RWPE2 (cell line): ENCODE data around the gene NCMAP.

Experiments used
- ATAC-seq: fragments of 200-7000 bp; cut with Tn5 transposase; 3 replicates; pipeline ENCODE4 v1.9.1; 2021; ENCODE audit warnings: low read depth
- DNase-seq: peaks from one replicate; pipeline ENCODE4 v3.0.0-alpha.2; 2020; ENCODE audit warnings: low spot score
- H3K27ac ChIP-seq: fragments of 450-650 bp; 2 replicates; pipeline ENCODE4 v1.5.1; 2017; ENCODE audit warnings: mild to moderate bottlenecking; ENCODE audit not compliant: poor library complexity, severe bottlenecking
- H3K27me3 ChIP-seq: fragments of 250-450 bp; sonication (Bioruptor Pico); 2 replicates; pipeline ENCODE4 v1.5.1; 2021; ENCODE audit warnings: mild to moderate bottlenecking, moderate library complexity; ENCODE audit not compliant: insufficient read depth, poor library complexity, severe bottlenecking
- H3K36me3 ChIP-seq: fragments of 250-450 bp; sonication (Bioruptor Pico); 2 replicates; pipeline ENCODE4 v1.5.1; 2020; ENCODE audit warnings: low read depth, mild to moderate bottlenecking, moderate library complexity
- H3K4me1 ChIP-seq: fragments of 250-450 bp; sonication (Bioruptor Pico); 2 replicates; pipeline ENCODE4 v1.5.1; 2021; ENCODE audit warnings: mild to moderate bottlenecking, moderate library complexity; ENCODE audit not compliant: insufficient read depth, poor library complexity, severe bottlenecking
- H3K4me3 ChIP-seq: fragments of 250-450 bp; sonication (Bioruptor Pico); 2 replicates; pipeline ENCODE4 v1.5.1; 2021; ENCODE audit warnings: mild to moderate bottlenecking, moderate library complexity; ENCODE audit not compliant: severe bottlenecking
- H3K9me3 ChIP-seq: fragments of 250-450 bp; sonication (Bioruptor Pico); 2 replicates; pipeline ENCODE4 v1.5.1; 2021; ENCODE audit warnings: mild to moderate bottlenecking, moderate library complexity; ENCODE audit not compliant: severe bottlenecking
- TF ChIP-seq, protein P1 (sequence below): fragments of 450-650 bp; IDR thresholded peaks from one replicate; pipeline ENCODE4 v1.5.1; 2017; ENCODE audit warnings: mild to moderate bottlenecking, moderate library complexity; ENCODE audit not compliant: poor library complexity, severe bottlenecking

The NCMAP gene

GRCh38 chr1:24620678-24621077 is 64.8 kb downstream of the NCMAP start:
- Histone ChIP-seq H3K4me3 (no peak overlapping the region), H3K36me3 (no peaks in the 10 kb centered on the region), H3K9me3 (no peaks in the 10 kb centered on the region), H3K4me1 (no peaks in the 10 kb centered on the region), H3K27ac (no peak overlapping the region), H3K27me3 (no peaks in the 10 kb centered on the region)
- DNase-seq (no peak), ATAC-seq (no peak)
- TF ChIP-seq, protein P1, sequence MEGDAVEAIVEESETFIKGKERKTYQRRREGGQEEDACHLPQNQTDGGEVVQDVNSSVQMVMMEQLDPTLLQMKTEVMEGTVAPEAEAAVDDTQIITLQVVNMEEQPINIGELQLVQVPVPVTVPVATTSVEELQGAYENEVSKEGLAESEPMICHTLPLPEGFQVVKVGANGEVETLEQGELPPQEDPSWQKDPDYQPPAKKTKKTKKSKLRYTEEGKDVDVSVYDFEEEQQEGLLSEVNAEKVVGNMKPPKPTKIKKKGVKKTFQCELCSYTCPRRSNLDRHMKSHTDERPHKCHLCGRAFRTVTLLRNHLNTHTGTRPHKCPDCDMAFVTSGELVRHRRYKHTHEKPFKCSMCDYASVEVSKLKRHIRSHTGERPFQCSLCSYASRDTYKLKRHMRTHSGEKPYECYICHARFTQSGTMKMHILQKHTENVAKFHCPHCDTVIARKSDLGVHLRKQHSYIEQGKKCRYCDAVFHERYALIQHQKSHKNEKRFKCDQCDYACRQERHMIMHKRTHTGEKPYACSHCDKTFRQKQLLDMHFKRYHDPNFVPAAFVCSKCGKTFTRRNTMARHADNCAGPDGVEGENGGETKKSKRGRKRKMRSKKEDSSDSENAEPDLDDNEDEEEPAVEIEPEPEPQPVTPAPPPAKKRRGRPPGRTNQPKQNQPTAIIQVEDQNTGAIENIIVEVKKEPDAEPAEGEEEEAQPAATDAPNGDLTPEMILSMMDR = no peak

- ATAC-seq = no peak
These were observed 65.2 kb downstream of the NCMAP start for GRCh38 chr1:24621121-24621520.

DNA sequence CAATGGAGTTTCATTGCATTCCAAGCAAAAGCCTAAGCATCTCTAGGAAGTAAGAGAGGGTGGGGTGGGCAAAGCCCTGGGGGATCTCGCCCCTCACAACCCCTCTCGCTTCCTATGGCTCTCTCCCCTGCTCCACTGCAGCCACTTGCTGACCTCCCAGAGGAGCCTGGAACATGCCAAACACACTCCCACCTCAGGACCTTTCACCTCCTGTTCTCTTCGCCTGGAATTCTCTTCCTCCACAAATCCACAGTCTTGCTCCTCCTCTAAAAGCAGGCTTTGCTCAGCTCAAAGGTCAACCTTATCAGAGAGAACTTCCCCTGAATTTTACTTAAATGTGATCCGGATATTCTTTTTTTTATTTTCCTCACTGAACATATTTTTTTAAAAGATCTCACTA is 66.3 kb downstream of the NCMAP start:
- Histone ChIP-seq H3K27ac (no peak overlapping the region), H3K36me3 (no peaks in the 10 kb centered on the region), H3K9me3 (no peaks in the 10 kb centered on the region), H3K27me3 (no peaks in the 10 kb centered on the region), H3K4me1 (no peaks in the 10 kb centered on the region), H3K4me3 (no peak overlapping the region)
- TF ChIP-seq, protein P1 = no peak
- DNase-seq (no peak), ATAC-seq (no peak)

More at GRCh38 chr1:24621121-24621520, 65.2 kb downstream of the NCMAP start:
- no peak overlapping the region for H3K4me3 ChIP-seq
- no peak for DNase-seq
- no peaks in the 10 kb centered on the region for H3K36me3 ChIP-seq
- H3K4me1 ChIP-seq = no peaks in the 10 kb centered on the region
- TF ChIP-seq, protein P1 = no peak
- no peaks in the 10 kb centered on the region for H3K27me3 ChIP-seq
- no peak overlapping the region for H3K27ac ChIP-seq
- no peaks in the 10 kb centered on the region for H3K9me3 ChIP-seq

GRCh38 chr1:24632832-24633175 is 76.9 kb downstream of the NCMAP start:
- DNase-seq (no peak), ATAC-seq (no peak)
- Histone ChIP-seq H3K9me3 (no peaks in the 10 kb centered on the region), H3K27ac (no peak overlapping the region), H3K4me1 (no peaks in the 10 kb centered on the region), H3K36me3 (no peaks in the 10 kb centered on the region), H3K27me3 (no peaks in the 10 kb centered on the region), H3K4me3 (no peak overlapping the region)
- TF ChIP-seq, protein P1 = no peak

- TF ChIP-seq, protein P1 = peak; percentile 90
- Histone ChIP-seq H3K27ac (no peak overlapping the region), H3K9me3 (no peaks in the 10 kb centered on the region), H3K4me3 (no peak overlapping the region), H3K4me1 (no peaks in the 10 kb centered on the region), H3K27me3 (no peaks in the 10 kb centered on the region), H3K36me3 (no peaks in the 10 kb centered on the region)
- DNase-seq = no peak
- peak; percentile 79 for ATAC-seq
These were observed 79.4 kb downstream of the NCMAP start for GRCh38 chr1:24635195-24635843.
